HG03060 (cell line): ENCODE data around the gene SEC24D.
A peak's percentile ranks its signal among the peaks of the same experiment; 100 is the strongest.

ENCODE experiments used
- ATAC-seq: cut with Tn5 transposase; IDR thresholded peaks from one replicate; pipeline ENCODE4 v1.9.1; 2021; ENCODE audit warnings: low read depth, moderate number of reproducible peaks; ENCODE audit not compliant: unreplicated experiment

Gene SEC24D

GRCh38 chr4:118846979-118847378 lies 11.1 kb upstream of the SEC24D start:
- no peak for ATAC-seq

- ATAC-seq: no peak
These were observed 9.7 kb upstream of the SEC24D start for GRCh38 chr4:118845552-118846050.

GRCh38 chr4:118843237-118843636 lies 7.3 kb upstream of the SEC24D start:
- peak; percentile 43 for ATAC-seq

- ATAC-seq: no peak
These were observed 6.1 kb upstream of the SEC24D start for GRCh38 chr4:118842055-118842454.

- ATAC-seq: no peak
These were observed 3.4 kb upstream of the SEC24D start for GRCh38 chr4:118839221-118839927.

- ATAC-seq: no peak
These were observed 1.2 kb upstream of the SEC24D start for GRCh38 chr4:118837121-118837507.

- ATAC-seq: no peak
These were observed 585 bp upstream of the SEC24D start for GRCh38 chr4:118836301-118837120.

GRCh38 chr4:118834960-118835569 lies 861 bp downstream of the SEC24D start:
- peak; percentile 62 for ATAC-seq

- no peak for ATAC-seq
These were observed 1.9 kb downstream of the SEC24D start for GRCh38 chr4:118834070-118834469.

GRCh38 chr4:118833192-118833820 lies 2.6 kb downstream of the SEC24D start:
- ATAC-seq: no peak

- no peak for ATAC-seq
These were observed 6.8 kb downstream of the SEC24D start for GRCh38 chr4:118829107-118829506.

- ATAC-seq: no peak
These were observed 9.0 kb downstream of the SEC24D start for GRCh38 chr4:118826723-118827444.

- peak; percentile 68 for ATAC-seq
These were observed 10.1 kb downstream of the SEC24D start for GRCh38 chr4:118825799-118826198.

- ATAC-seq: no peak
These were observed 11.8 kb downstream of the SEC24D start for GRCh38 chr4:118824141-118824540.

GRCh38 chr4:118823471-118823870 lies 12.5 kb downstream of the SEC24D start:
- no peak for ATAC-seq

GRCh38 chr4:118821590-118822293 lies 14.2 kb downstream of the SEC24D start:
- no peak for ATAC-seq

GRCh38 chr4:118817178-118817930 lies 18.6 kb downstream of the SEC24D start:
- no peak for ATAC-seq

- no peak for ATAC-seq
These were observed 19.3 kb downstream of the SEC24D start for GRCh38 chr4:118816538-118817177.
